Inflammatory macrophage treated with lipopolysaccharide for 4 hours (primary cell): ENCODE results near the gene GLOD5.
A peak's percentile ranks its signal among the peaks of the same experiment; 100 is the strongest.

ENCODE experiments used
- DNase-seq: peaks from one replicate; pipeline ENCODE4 v3.0.0-alpha.2; 2020

The GLOD5 gene

DNA sequence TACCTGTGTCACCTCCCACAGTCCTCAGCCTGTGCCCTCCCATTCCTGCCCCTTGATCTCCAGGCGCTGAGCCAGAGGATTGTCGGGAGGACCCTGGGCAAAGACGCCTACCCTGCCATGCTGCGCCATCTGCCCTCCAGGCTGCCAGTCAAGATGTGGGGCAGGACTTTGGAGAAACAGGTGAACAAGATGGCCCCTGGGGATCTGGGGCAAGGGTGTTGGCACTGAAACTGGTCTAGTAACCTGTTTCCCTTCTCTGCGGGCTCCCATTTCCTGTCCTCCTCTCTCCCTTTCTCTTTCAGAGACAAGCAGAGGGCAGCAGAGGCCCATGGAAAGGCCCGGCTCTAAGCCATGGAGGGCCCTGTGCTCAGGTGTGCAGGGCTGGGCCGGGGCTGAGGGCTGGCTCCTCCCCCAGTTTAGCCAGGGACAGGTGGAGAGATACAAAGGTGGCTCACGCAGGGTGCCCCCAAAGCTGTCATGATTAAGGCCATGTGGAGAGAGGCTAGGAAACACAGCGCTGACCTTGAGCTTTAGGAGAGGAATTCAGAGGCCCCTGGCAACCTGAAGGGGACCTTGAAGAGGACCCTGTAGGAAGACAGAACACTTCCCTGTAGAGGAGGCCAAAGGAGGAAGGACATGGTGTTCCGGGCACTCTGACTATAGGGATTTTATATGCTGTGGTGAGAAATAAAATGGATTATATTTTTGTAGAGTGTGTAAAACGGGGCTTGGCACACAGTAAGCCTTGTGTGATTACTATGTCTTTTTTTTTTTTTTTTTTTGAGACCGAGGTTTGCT lies at the start of gene GLOD5:
Gene GLOD5, plus strand, starts transcription at position 74 of the 798 bp plus-strand sequence. Its CDS starts 44 bp downstream, at position 118.
- DNase-seq: no peak

DNA sequence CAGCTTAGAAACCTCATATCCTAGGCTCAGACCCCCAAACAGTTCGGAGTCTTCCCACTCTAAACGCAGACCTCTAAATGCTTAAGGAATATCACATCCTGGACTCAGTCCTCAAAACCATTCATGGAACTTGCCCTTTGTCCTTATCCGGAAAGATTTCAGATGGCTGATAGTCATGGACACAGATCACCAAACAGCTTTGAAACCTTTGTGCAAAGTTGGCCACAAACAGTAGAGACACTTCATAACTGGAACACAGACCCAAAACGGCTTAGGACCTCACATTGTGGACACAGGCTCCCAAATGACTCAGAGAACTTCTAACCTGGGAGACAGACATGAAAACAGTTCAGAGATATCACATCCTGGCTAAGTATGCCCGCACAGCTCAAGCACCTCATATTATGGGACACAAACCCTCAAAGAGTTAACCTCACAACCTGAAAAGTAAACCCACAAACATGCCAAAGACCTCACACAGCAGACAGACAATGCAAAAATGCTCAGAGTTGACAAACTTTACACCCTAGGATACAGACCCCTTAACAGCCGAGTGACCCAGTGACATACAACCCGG lies 49.5 kb upstream of the GLOD5 start:
- no peak for DNase-seq

GRCh38 chrX:48713847-48714246 lies 47.7 kb upstream of the GLOD5 start:
- no peak for DNase-seq

DNA sequence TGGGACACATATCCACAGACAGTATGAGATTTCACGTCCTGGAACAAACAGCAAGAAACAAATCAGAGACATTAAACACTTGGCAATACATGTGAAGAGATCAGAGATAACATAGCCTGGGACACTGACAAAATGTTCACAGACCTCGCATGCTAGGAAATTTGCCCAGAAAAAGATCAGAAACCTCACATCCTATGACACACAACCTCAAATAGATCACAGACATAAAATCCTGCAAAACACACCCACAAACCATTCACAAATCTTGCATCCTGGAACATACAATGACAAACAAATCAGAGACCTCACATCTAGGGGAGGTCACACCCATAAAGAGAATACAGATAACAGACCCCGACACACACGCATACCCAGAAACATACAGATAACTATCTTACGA lies 47.0 kb upstream of the GLOD5 start:
- no peak for DNase-seq

DNA sequence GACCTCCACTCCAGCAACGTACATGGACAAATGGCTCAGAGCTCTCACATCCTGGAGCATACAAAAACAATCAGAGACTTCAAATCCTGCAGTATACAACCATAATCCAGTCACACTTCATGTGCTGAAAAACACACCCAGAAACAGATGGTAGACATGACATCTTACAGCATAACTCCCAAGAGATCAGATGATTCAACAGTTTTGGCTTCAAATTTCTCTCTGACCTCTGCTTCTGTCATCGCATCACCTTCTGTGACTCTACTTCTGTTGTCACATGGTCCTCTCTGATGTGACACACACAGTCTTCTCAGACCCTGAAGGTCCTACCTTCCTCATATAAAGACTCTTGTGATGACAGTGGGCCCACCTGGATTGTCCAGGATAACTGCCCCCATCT lies 46.5 kb upstream of the GLOD5 start:
- no peak for DNase-seq

GRCh38 chrX:48715876-48716502 lies 45.6 kb upstream of the GLOD5 start:
- no peak for DNase-seq

- no peak for DNase-seq
Measured at GRCh38 chrX:48719958-48720357, 41.6 kb upstream of the GLOD5 start.

DNA sequence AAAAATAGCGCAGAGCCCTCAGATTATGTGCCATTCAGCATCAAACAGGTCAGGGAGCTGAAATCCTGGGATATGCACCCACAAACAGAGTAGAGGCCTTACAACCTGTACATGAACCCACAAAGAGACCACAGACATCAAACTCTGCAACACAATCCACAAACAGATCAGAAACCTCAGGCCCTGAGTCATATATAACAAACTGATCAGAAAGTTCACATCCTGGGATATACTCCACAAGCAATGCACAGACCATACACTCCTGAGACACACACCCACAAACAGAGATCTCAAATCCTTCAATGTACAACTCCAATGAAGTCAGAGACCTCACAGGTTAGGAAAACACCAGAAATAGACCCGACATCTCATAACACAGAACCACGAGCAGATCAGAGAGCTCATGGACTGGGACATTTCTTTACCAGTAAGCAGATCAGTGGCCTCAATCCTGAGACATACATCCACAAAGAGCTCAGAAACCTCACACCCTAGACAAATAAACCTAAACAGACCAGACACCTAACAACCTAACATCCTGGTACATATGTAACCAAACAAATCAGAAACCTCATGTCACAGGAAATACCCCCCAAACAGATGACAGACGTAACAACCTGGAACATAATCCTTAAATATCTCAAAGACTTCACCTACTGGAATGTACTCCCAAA lies 40.8 kb upstream of the GLOD5 start:
- DNase-seq: no peak

DNA sequence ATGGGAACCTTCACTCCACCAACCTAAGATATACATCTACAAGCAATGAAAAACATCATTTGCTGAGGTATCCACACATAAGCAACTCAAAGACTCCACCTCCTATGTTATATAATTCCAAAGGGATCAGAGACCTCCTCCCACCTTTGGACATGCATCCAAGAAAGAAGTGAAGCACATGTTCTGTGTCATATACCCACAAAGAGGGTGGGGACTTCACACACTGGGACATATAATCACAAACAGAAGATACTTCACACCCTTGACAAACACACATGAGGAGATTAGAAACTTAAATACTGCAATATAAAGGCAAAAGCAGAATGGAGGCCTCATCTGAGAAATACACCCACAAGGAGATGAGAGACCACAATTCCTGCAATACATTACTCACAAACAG lies 39.6 kb upstream of the GLOD5 start:
- DNase-seq: no peak

- DNase-seq: no peak
Measured at GRCh38 chrX:48726596-48726995, 35.0 kb upstream of the GLOD5 start.

- no peak for DNase-seq
Measured at GRCh38 chrX:48728653-48729052, 32.9 kb upstream of the GLOD5 start.

DNA sequence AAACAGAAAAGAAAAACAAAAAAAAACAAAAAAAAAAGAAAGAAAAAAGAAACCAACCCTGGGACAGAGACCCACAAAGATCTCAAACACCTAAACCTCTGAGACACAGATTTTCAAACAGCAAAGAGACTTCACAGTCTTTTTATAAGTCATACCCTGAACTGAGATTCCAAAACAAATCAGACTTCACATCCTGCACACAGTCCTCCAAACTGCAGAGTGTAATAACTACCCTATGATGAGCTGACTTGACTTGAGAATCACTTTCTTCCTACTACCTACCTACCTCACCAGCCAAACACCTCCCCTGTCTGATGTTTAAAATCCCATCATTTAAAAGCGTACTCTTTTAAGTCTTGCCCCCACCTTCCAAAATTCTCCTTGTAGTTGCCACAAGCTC lies 25.2 kb upstream of the GLOD5 start:
- DNase-seq: no peak

DNA sequence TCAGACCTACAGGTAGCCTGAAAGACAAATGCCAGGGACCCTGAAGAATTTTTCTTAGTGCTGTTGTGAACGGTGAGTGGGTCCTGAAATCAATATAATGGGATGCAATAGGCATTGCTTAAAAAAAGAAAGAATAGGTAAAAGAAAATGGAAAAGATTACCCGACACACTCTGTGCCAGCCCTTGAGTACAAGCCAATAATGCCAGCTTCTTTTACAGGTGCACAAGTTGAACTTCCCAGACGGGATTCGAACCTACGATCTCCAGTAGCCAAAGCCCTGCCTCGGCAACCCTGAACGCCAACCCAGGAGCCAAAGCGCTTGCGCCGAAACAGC lies 24.7 kb upstream of the GLOD5 start:
- DNase-seq: no peak

- peak; percentile 95 for DNase-seq
Measured at GRCh38 chrX:48737213-48737938, 24.2 kb upstream of the GLOD5 start.

DNA sequence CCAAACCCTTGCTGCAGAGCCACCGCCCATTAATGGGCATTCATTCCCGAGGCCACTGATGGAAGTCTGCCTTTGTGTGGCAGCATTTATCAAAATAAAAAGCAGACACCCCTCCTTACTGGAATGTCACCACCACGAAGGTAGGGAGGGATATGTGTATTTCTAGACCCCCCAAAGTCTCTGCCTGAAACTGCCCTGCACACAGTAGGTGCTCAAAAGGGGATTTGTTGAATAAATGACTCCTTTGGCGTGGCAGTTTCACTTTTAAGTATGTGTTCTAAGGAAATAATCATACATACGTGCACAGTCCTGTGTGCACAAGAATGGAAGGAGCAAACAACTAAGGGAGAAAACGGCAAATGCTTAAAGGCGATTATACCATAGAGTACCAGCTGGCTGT lies 23.6 kb upstream of the GLOD5 start:
- no peak for DNase-seq

GRCh38 chrX:48741834-48742233 lies 19.7 kb upstream of the GLOD5 start:
- DNase-seq: no peak

- no peak for DNase-seq
Measured at GRCh38 chrX:48745222-48745621, 16.3 kb upstream of the GLOD5 start.

DNA sequence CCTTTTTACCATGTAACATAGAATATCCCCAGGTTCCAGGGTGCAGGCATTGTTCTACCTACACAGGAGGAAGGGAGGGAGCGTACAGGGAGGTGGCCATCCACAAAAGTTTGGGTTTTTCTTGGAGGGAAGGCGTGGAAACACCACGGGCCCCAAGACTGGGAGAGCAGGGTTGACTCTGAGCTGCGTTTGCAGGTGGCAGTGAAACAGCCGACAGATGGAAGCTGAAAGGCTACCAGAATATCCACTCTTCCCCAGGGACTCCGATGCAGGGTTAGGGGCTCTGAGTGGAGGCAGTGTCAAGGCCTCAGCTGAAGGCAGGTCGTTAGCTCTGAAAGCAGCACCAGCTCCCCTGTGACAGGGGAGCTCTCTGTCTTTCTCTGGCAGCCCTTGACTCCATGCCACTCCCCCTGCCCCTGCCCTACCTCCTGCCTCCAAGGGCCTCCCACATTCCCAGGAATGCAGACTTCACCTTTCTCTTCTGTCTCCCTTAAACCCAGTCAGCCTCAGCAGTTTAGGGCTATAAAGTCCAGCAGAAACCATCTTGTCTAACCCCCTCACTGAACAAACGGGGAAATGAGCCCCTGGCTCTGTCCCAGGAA lies 14.0 kb upstream of the GLOD5 start:
- no peak for DNase-seq

GRCh38 chrX:48749182-48749581 lies 12.4 kb upstream of the GLOD5 start:
- DNase-seq: no peak

GRCh38 chrX:48751343-48751742 lies 10.2 kb upstream of the GLOD5 start:
- DNase-seq: peak; percentile 71

DNA sequence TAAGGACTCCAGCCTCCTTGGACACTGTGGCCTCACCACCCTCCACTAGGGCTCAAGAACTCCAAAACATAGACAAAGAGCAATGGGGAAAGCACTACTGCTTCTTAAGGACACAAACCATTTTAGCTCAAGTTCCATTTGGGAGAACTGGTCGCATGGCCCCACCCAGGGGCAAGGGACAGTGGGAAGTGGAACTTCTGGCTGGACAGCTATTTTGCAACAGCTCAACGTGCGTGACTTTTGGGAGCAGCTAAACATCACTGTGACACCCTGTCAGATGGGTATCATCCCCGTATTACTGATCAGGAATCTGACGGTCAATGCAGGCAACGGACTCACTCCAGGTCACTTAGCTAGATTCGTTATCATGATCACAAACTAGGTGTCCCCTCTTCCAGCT lies 9.0 kb upstream of the GLOD5 start:
- DNase-seq: peak; percentile 33

GRCh38 chrX:48753708-48754228 lies 7.8 kb upstream of the GLOD5 start:
- DNase-seq: no peak

GRCh38 chrX:48754238-48754637 lies 7.3 kb upstream of the GLOD5 start:
- DNase-seq: no peak
